ENCODE results near the gene CLK1. TPM values are rescaled to one million over a fixed set of nuclear protein-coding genes. Genes with fewer than 3 reads are reported as not detected.

Gene CLK1
- total and polyA plus RNA-seq, 2 of the 8 experiments (the other 6 are each of a cell fraction or from before 2014, with no cell fraction given): 22.3 to 35.2 TPM

- Histone ChIP-seq H3K9ac (replicated peaks in 1 of 4; ENCODE audit: extremely low read depth in 1 of 4, low read depth in 3 of 4, low read length in 3 of 4) (no peak overlapping the region), H3K79me2 (ENCODE audit: control insufficient read depth in 1 of 2, insufficient read depth in 2 of 2, low read length in 2 of 2) (no peaks in the 10 kb centered on the region), H4K5ac (ENCODE audit: insufficient read length, low read depth, low read length) (no peak overlapping the region), H2BK120ac (replicated peaks; ENCODE audit: low read depth, low read length) (no peak overlapping the region), H3K23ac (ENCODE audit: insufficient read length) (no peak overlapping the region), H2BK12ac (ENCODE audit: low read depth, low read length) (no peak overlapping the region), H4K91ac (replicated peaks; ENCODE audit: insufficient read length, low read length) (no peak overlapping the region), H3K27ac (ENCODE audit: low read depth, low read length) (no peak overlapping the region), H3K4me3 (ENCODE audit: extremely low read depth in 1 of 4, insufficient read depth in 2 of 4, low read depth in 3 of 4, low read length in 4 of 4) (no peak overlapping the region), H4K20me1 (replicated peaks in 1 of 2; ENCODE audit: control insufficient read depth in 1 of 2, insufficient read depth in 2 of 2, low read length in 2 of 2) (no peaks in the 10 kb centered on the region), H3K23me2 (ENCODE audit: low read depth, low read length) (no peaks in the 10 kb centered on the region), H4K8ac (ENCODE audit: extremely low read depth, insufficient read depth, low read length) (no peak overlapping the region), H2AK5ac (ENCODE audit: low read depth, low read length) (no peak overlapping the region), H3K4ac (replicated peaks; ENCODE audit: insufficient read length, low read depth, low read length) (no peak overlapping the region), H2BK20ac (ENCODE audit: low read length) (no peak overlapping the region), H3K36me3 (ENCODE audit: control insufficient read depth in 2 of 4, insufficient read depth in 4 of 4, low read length in 3 of 4) (peaks cover 6 to 43% (median 19%) of the 10 kb centered on the region in 4 experiments), H3K18ac (ENCODE audit: extremely low read depth, low read length) (no peak overlapping the region), H2BK5ac (ENCODE audit: low read depth, low read length) (no peak overlapping the region), H3K14ac (ENCODE audit: insufficient read length) (no peak overlapping the region), H2AFZ (ENCODE audit: low read length) (no peak overlapping the region), H2BK15ac (ENCODE audit: low read length) (no peak overlapping the region), H3K27me3 (replicated peaks in 1 of 4; ENCODE audit: control insufficient read depth in 3 of 4, extremely low read depth in 1 of 4, insufficient read depth in 3 of 4, low read length in 3 of 4) (no peaks in the 10 kb centered on the region), H3K79me1 (ENCODE audit: low read depth, low read length) (no peaks in the 10 kb centered on the region), H3K9me3 (ENCODE audit: insufficient read depth in 2 of 2, low read depth in 1 of 2, low read length in 1 of 2) (no peaks in the 10 kb centered on the region), H3K4me1 (replicated peaks in 1 of 4; ENCODE audit: control insufficient read depth in 3 of 4, insufficient read depth in 4 of 4, low read length in 3 of 4) (no peaks in the 10 kb centered on the region), H3K56ac (replicated peaks; ENCODE audit: insufficient read length, low read depth, low read length) (no peak overlapping the region), H3K4me2 (ENCODE audit: insufficient read depth in 1 of 2, low read depth in 2 of 2, low read length in 2 of 2) (no peak overlapping the region)
- TF ChIP-seq, protein P1, sequence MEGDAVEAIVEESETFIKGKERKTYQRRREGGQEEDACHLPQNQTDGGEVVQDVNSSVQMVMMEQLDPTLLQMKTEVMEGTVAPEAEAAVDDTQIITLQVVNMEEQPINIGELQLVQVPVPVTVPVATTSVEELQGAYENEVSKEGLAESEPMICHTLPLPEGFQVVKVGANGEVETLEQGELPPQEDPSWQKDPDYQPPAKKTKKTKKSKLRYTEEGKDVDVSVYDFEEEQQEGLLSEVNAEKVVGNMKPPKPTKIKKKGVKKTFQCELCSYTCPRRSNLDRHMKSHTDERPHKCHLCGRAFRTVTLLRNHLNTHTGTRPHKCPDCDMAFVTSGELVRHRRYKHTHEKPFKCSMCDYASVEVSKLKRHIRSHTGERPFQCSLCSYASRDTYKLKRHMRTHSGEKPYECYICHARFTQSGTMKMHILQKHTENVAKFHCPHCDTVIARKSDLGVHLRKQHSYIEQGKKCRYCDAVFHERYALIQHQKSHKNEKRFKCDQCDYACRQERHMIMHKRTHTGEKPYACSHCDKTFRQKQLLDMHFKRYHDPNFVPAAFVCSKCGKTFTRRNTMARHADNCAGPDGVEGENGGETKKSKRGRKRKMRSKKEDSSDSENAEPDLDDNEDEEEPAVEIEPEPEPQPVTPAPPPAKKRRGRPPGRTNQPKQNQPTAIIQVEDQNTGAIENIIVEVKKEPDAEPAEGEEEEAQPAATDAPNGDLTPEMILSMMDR (IDR thresholded peaks at IDR 0.05; ENCODE audit: control extremely low read depth in 1 of 3, insufficient read depth in 1 of 3, low read depth in 1 of 3, low read length in 3 of 3): peak; percentile 67 to 79 (median 78)
- TF ChIP-seq POLR2A (IDR thresholded peaks at IDR 0.05; ENCODE audit: control extremely low read depth in 1 of 2, low read depth in 2 of 2, low read length in 2 of 2) (no peak), RAD21 (IDR thresholded peaks at IDR 0.05 in 1 of 2, conservative IDR thresholded peaks at IDR 0.05 in 1 of 2; ENCODE audit: low read depth in 2 of 2, low read length in 2 of 2) (peak; percentile 67 to 76)
- 83% methylated on average over 2 of the region's 2 CpGs; no CpG with 5 or more reads in 1 of the 2 experiments for WGBS, 2 experiments (ENCODE audit: extremely low coverage in 1 of 2, insufficient coverage in 1 of 2, insufficient read length in 1 of 2, insufficient replicate concordance in 2 of 2, low coverage in 1 of 2, low lambda C conversion rate in 2 of 2, missing lambda C conversion rate in 1 of 2)
- FAIRE-seq (peak; percentile 7), DNase-seq (ENCODE audit: low read depth in 1 of 2, low spot score in 2 of 2) (peak in 1 of 2 experiments; percentile 59)
- CTCF ChIA-PET (ENCODE audit: partially characterized antibody): interaction anchor here (0.6 to 4.6 kb wide), 28 partner anchors 9 to 327 kb away, joined by 3 to 25 read pairs (median 4); partner anchors contain the start of gene ORC2
- POLR2A ChIA-PET (ENCODE audit: partially characterized antibody): interaction anchor here (0.7 to 3.9 kb wide), 10 partner anchors 8 to 262 kb away, joined by 3 to 24 read pairs (median 4); partner anchors contain the start of genes CLK1, NIF3L1, ORC2 and PPIL3
Measured at GRCh38 chr2:200905618-200906296, 41.3 kb upstream of the CLK1 start.

Data from H1 (cell line).